ENCODE results near the gene PRR27.
"Not testable (repeated sequence)": the region's sequence is repeated elsewhere in the genome, so short reads cannot be mapped to it uniquely, and the experiment has no call there.

The PRR27 gene

DNA sequence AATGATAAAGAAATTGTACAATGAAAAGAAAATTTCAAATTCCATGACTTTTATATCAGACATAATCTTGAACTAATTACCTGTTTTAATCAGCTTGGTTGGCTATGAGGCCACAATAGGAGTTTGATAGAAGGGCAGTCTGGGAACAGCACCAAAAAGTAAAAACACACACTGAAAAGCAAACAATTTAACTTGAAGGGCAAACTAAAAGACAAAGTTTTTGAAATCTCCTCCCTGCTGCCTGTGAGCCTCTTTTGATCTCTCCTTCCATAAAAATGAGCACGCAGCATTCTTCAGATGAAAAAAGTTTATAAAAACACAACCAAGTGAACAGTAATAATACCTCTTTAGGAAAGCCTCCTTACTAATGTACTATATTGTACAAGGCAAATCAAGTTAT is 49.6 kb downstream of the PRR27 start:
- no peak for DNase-seq

DNA sequence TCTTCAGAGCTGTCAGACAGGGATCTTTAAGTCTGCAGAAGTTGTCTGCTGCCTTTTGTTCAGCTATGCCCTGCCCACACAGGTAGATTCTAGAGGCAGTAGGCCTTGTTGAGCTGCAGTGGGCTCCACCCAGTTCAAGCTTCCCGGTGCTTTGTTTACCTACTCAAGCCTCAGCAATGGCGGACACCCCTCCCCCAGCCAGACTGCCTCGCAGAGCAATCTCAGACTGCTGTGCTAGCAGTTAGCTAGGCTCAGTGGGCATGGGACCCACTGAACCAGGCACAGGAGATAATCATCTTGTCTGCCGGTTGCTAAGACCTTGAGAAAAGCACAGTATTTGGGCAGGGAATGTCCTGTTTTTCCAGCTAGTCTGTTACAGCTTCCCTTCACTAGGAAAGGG is 58.7 kb downstream of the PRR27 start:
- not testable (repeated sequence) for DNase-seq
